AG08395 (cell line): Measurements from ENCODE around the gene FHOD3.

ENCODE experiments used
- DNase-seq: peaks from one replicate; pipeline ENCODE4 v3.0.0; 2012; ENCODE audit warnings: mixed read lengths, low spot score

The FHOD3 gene

DNA sequence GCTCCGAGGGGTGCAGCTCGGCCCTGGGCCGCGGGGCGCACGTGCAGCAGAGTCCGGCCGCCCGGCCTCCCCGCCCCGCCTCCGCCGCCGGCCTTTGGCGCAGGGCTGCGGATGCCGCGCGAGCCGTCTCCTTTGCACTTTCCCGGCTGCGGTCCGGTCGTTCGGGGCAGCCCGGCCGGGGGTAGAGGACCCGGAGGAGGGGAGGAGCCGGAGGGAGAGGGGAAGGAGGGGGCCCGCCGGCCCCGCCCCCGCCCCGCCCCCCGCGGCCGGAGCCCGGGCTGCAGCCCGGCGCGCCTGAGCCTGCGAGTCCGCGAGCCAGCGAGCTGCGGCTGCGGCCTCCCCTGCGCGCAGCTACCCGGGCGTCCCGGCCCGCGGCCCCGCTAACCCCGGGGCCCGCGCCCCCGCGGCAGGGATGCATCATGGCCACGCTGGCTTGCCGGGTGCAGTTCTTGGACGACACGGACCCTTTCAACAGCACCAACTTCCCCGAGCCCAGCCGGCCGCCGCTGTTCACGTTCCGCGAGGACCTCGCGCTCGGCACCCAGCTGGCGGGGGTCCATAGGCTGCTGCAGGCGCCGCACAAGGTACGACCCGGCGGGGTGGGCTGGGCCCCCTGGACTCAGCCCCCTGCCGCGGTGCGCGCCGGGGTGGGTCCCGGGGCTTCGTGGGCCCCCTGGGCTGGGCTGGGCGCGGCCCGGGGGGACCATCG, at the start of gene FHOD3:
Gene FHOD3 (plus strand): TSS at position 297 of the 709 bp plus-strand sequence. CDS start 123 bp downstream, at position 420.
- DNase-seq, result peak; percentile 84

DNA sequence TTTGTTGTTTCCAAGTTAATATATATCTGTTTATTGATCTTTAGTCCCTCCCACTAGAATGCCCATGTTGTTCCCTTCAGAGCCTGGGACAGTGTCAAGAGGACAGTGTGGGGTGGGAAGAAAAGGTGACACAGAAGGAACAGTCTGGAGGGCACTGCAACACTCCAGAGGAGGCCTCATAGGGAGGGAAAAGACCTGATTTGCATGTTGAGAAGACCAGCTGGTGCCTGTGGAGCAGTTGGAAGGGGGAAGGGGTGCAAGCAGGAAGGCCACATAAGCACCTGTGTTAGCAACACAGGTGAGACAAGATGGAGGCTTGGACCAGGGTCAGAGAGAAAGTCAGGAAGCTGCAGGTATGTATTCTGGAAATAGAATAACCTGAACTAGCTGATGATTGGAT, 48.1 kb upstream of the FHOD3 start:
- no peak for DNase-seq

- DNase-seq, result no peak
These were observed 46.7 kb upstream of the FHOD3 start for GRCh38 chr18:36250827-36251226.

DNA sequence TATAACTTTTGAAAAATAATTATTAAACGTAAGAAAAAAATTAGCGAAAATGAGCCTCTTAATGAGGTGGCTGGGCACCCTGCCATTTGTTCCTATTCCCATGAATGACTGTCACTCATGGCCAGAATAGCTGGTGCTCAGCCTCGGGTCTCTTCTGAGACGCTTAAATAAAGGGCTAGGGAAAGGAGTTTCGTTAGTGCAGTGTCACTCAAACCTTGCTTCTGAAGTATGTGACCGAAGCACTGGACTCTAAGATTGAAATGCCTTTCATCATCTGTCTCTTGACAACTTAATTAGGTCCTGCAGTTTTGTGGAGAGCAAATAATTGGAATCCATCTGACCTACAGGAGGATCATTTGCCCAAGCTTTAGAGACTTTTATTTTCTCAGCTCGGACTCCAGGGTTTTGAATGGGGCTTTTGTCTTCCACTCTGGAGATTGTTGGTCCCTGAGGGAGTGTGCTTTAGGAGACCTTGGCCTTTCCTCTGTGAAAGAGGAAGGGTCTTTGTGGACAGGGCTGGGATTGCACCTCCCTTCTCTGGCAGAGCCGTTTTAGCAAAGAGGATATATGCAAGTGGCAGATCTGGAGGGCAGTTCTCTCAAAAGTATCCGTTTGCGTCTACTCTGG, 42.3 kb upstream of the FHOD3 start:
- no peak for DNase-seq

DNA sequence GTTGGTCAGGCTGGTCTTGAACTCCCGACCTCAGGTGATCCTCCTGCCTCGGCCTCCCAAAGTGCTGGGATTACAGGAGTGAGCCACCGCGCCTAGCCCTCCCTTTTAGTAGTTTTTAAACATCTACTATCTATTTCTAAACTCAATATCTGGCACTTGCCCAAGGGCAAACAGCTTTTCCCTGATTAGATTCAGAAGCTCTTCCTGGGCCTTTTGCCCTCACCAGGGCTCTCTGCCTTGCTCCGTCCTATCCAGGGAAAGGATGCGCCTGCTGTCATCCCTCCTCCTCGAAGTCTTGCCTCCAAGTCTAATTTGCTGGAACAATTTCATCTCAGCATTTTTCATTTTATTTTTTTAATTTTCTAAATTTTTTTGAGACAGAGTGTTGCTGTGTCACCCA, 41.4 kb upstream of the FHOD3 start:
- no peak for DNase-seq

DNA sequence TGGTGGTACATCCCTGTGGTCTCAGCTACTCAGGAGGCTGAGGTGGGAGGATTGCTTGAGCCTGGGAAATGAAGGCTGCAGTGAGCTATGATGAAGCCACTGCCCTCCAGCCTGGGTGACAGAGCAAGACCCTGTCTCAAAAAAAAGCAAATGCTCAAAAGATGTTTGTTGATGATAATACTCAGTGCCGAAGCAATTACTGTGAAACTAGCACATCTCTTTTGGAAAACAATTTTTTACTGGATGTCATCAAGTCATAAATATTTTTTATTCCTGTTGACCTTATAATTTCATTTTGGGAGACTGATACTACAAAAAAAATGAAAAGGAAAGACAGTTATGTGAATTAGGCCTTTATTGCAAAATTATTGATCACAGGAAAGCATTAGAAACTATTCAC, 34.5 kb upstream of the FHOD3 start:
- DNase-seq, result no peak

DNA sequence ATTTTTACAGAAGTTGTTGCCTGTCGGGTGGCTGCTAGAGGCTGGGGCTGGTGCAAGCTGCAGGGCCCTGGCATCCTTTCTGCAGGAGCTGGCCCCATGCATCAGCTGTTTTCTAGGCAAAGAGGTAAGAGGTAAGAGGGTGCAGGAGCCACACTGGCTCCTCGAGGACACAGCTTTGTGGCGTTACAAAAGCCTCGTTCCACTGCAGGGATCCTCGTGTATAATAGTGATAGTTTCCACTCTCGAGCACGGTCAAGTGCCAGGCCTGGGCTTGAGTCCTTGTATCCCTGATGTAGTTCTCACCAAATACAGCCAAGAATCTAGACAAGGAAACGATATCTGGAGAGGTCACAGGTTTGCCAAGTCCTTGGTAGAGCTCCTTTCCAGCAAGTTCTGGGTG, 33.2 kb upstream of the FHOD3 start:
- no peak for DNase-seq

GRCh38 chr18:36265015-36265414, 32.5 kb upstream of the FHOD3 start:
- DNase-seq, result no peak

DNA sequence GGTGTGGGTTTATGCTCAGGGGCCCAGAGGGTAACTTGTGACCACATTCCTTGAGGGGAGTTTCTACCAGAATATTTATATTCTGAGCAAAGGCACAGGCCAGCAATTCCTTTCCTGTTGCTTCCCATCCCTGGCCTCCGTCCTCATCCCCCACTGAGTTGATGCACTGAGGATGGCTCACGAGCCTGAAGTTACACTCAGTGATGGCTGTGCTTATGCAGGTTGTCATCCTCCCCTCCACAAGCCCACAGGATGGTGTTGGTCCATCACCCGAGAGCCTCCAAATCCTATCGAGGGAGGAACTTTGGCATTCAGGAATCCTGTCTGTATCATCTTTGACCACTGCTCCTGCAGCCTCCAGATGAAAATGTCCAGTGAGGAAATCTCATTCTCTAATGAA, 28.4 kb upstream of the FHOD3 start:
- no peak for DNase-seq

DNA sequence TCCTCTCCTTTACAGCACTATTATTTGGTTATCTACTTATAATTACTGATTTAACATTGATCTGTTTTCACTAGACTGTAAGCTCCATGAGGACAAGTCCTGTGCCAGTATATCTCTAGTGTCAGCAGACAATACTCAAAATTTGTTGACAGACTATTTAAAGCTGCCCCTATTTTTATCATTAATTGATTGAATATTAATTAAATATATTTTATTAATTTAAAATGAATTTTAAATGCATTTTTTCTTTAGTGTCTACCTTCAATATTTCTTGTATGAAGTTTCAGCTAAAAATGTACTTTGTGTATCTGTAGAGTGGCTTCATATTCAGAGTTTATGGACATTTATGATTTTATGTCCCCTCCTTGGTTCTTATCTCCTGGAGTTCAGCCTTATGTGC, 26.4 kb upstream of the FHOD3 start:
- DNase-seq, result no peak

DNA sequence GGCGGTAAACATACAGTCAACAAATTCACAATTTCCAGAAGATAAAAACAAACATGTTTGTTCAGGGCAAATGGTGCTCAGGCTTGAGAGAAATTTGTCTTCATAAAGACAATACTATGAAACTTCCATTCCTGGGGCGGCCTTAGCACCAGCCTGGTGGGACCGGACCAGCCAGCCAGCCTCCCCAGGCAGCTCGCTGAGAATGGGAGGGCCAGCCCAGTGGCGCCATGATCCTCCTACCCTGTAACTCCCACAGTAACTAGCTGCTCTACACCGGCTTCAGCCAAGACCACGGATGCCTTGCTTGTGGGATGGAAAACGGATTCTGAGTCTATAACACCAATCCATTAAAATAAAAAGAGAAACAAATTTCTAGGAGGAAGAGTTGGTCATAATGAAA, 24.2 kb upstream of the FHOD3 start:
- no peak for DNase-seq

DNA sequence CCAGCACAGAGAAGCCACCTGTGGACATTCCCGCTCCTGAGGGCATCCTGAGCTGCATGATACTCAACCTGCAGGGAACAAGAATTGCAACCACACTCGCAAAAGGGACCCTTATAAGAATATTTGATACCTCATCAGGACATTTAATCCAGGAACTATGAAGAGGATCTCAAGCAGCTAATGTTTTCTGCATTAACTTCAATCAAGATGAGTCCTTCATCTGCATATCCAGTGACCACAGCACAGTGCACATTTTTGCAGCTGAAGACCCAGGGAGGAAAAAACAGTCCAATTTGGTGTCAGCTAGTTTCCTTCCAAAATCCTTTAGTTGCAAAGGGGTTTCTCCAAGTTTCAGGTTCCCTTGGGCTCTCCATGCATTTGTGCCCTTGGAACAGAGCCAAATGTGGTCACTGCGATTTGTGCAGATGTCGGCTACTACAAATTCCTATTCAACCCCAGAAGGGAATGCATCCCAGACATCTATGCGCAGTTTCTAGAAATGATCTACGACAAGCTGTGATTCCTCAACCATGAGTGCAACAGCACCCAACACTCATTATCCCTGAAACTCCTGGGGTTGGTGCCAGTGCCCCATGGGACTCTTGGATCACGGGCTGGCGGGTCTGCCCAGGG, 23.3 kb upstream of the FHOD3 start:
- no peak for DNase-seq

- DNase-seq, result no peak
These were observed 22.0 kb upstream of the FHOD3 start for GRCh38 chr18:36275561-36275960.

GRCh38 chr18:36279001-36279400, 18.5 kb upstream of the FHOD3 start:
- DNase-seq, result no peak

DNA sequence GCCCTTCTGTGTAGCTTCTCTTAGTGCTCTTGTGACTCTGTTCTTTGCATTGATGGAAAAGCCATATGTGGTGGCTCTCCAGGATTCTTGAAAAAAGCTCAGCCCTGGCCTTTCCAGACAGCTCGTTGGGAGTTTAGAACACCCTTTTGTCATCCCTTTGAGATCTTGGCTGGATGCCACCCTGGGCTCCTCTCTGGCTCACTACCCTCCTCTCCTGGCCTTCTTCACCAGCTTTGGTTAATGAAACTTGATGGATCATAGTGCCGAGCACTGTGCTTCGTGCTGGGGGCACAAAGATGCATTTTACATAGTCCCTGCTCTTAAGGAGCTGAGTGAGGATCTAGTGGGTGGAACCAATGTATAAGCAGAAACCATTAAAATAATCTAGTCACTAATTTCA, 15.6 kb upstream of the FHOD3 start:
- no peak for DNase-seq

DNA sequence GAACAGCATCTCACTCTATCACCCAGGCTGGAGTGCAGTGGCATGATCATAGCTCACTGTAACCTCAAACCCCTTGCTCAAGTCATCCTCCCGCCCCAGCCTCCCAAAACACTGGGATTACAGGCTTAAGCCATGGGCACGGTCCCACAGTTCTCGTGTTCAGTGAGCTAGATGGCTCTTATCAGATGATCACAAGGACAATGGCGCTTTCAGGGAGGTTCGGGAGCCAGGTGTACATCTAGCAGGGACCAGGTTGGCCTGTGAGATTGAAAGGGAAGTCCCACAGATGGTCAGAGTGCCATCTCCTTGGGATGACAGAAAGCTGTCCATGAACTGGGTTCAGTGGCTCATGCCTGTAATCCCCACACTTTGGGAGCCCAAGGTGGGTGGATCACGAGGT, 14.1 kb upstream of the FHOD3 start:
- no peak for DNase-seq

DNA sequence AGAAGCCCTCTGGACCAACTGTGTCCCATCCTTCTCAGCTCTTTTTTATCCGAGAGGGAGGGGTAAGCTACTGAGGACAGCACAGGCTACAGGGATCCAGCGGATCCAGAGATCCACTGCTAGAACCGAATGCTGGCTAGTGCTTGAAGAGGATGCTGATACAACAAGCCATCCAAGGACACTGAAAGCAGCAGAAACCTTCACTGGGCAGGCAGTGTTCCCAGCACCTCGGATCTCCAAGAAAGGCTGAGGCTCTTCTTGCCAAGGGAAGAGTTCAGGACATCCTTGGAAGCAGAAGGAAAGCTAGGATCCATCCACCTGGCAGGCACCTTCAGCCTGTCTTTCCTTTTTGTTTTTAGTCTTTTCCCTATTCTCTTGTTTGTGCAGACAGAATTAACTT, 13.2 kb upstream of the FHOD3 start:
- no peak for DNase-seq

- peak; percentile 58 for DNase-seq
These were observed 12.7 kb upstream of the FHOD3 start for GRCh38 chr18:36284671-36285295.

- no peak for DNase-seq
These were observed 9.9 kb upstream of the FHOD3 start for GRCh38 chr18:36287653-36288052.

- DNase-seq, result no peak
These were observed 8.8 kb upstream of the FHOD3 start for GRCh38 chr18:36288689-36289088.

DNA sequence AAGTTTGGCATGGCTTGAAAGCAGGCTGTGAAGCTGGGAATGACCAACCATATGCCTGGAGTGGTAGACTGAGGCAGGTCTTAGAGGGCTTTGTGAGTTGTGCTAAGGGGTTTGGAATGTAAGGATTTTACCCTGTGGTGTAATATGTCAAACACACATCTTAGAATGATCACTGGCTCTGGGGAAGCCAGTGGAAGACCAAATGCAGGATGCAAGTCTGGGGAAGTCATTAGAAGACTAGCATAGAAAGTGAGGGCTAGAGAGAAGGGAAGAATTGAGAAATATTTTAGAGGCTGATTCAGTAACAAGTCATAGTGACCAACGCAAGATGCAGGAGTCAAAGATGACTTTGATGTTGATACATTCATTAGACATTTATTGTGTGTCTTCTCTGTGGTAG, 3.5 kb upstream of the FHOD3 start:
- peak; percentile 75 for DNase-seq

- no peak for DNase-seq
These were observed 2.3 kb upstream of the FHOD3 start for GRCh38 chr18:36295214-36295613.

DNA sequence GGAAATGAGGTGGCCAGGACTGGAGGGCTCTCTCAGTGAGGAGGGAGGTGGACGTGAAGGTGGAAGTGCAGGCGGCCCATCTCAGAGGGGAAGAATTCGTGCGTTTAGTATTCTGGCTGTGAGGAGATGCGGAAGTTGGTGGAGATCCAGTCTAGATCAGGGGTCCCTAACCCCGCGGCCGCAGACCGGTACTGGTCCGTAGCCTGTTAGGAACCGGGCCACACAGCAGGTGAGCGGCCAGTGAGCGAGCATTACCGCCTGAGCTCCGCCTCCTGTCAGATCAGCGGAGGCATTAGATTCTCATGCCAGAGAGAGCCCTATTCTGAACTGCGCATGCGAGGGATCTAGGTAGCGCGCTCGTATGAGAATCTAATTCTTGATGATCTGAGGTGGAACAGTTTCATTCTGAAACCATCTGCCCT, 1.6 kb upstream of the FHOD3 start:
- DNase-seq, result no peak
